Motor neuron (in vitro differentiated cells): Measurements from ENCODE around the gene LCAT. TPM values are rescaled to one million over a fixed set of nuclear protein-coding genes. Genes with fewer than 3 reads are reported as not detected.

ENCODE experiments used
- ATAC-seq, 8 experiments: fragments of 200-7000 bp; cut with Tn5 transposase; replicated peaks in 6 of 8; 2 replicates each; pipeline ENCODE4 v1.8.0; 2021; ENCODE audit warnings: mild to moderate bottlenecking in 8 of 8, moderate library complexity in 8 of 8
- H3K27ac ChIP-seq, 2 donors: fragments of 250-450 bp; sonication (Bioruptor Pico); 2 replicates each; pipeline ENCODE4 v1.9.0; 2021; ENCODE audit warnings: antibody characterized with exemption in 2 of 2, mild to moderate bottlenecking in 2 of 2, moderate library complexity in 1 of 2
- H3K4me1 ChIP-seq, 2 donors: fragments of 250-450 bp; sonication (Bioruptor Pico); replicated peaks in 1 of 2; 2 replicates each; pipeline ENCODE4 v1.6.1; 2021; ENCODE audit warnings: antibody characterized with exemption in 2 of 2, mild to moderate bottlenecking in 2 of 2, moderate library complexity in 1 of 2
- H3K4me3 ChIP-seq, 5 donors: fragments of 250-450 bp; sonication (Bioruptor Pico); 2 replicates each; pipeline ENCODE4 v1.9.0; 2021; ENCODE audit warnings: antibody characterized with exemption in 5 of 5, mild to moderate bottlenecking in 5 of 5, moderate library complexity in 4 of 5
- WGBS, 10 experiments: fragments of 450-650 bp; shearing (Covaris generic); methylation state at CpG; one replicate each; pipeline ENCODE4 v1.0.0; 2022; 5-methylcytosine and 5-hydroxymethylcytosine counted together
- in situ Hi-C, 9 experiments: fragments of 400-800 bp; cut with MboI; loops; one replicate each; pipeline ENCODE4 v1.15.0; 2021; ENCODE audit warnings: low sequenced_read_pairs in 9 of 9, low pct_unique_long_range_greater_than_20kb in 2 of 9; ENCODE audit not compliant: unreplicated experiment in 9 of 9
- total RNA-seq, 8 experiments: library from RNA; unstranded; fragments of 300-600 nt; gene quantifications; 2 replicates each; pipeline versions ENCODE4 v1.2.3 to v1.2.4, GENCODE V29; 2022

The LCAT gene
- total RNA-seq, 8 experiments from 2014 or later, result 3.2 to 20.0 (median 8.0) TPM

GRCh38 chr16:67965668-67966548 is 22.0 kb upstream of the LCAT start:
- Histone ChIP-seq H3K4me3 (no peak overlapping the region), H3K27ac (no peak overlapping the region), H3K4me1 (peaks cover 0 to 5% of the 10 kb centered on the region in 2 donors)
- 70 to 100% (median 90%) methylated on average over 1 to 5 of the region's 11 CpGs; no CpG with 5 or more reads in 4 of the 10 experiments for WGBS, 10 experiments
- ATAC-seq, result peak in 2 of 8 experiments; percentile 6 to 12
- in situ Hi-C loops, result no loop called here

DNA sequence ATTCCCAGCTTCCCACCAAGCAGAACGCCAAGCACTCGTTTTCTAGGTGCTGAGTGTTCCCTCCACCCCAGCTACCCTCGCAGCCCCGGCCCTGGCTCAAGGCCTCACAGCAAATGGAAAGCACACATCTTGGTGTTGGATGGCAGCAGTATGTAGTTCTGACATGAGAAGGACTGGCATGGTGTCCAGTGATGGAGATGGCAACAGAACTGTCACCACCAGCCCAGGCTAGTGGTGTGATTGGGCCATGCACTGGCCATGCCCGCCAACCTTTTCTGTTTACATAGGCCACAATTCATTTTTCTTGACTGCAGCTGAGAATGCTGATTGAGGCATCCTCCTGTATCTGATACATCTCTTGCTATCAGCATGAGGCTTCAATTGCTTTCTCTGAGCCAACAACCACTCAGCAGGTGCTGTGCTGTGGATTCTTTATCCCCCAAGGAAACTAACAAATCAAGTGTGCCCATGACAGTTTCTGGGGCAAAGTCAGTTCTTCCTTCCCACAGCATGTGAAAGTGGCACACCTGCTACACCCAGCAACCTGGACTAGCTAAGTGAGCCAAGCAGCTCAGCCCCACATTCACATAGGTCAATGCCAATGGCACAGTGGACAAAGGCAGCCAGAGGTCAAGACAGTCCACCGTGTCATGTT is 20.7 kb upstream of the LCAT start:
- no peak overlapping the region for H3K4me3 ChIP-seq
- in situ Hi-C loops, result no loop called here
- 60 to 95% (median 82%) methylated on average over 1 to 4 of the region's 6 CpGs; no CpG with 5 or more reads in 6 of the 10 experiments for WGBS, 10 experiments
- H3K4me1 ChIP-seq, result peaks cover 0 to 5% of the 10 kb centered on the region in 2 donors
- H3K27ac ChIP-seq, result no peak overlapping the region
- ATAC-seq, result no peak

- no peak overlapping the region for H3K27ac ChIP-seq
- peaks cover 0 to 3% of the 10 kb centered on the region in 2 donors for H3K4me1 ChIP-seq
- ATAC-seq, result no peak
- H3K4me3 ChIP-seq, result no peak overlapping the region
- WGBS, 10 experiments, result 20 to 100% (median 60%) methylated on average over 1 to 10 of the region's 32 CpGs; no CpG with 5 or more reads in 6 of the 10 experiments
- in situ Hi-C loops, result no loop called here
Measured at GRCh38 chr16:67963662-67964321, 19.9 kb upstream of the LCAT start.

- in situ Hi-C loops, result no loop called here
- Histone ChIP-seq H3K4me1 (peaks cover 0 to 3% of the 10 kb centered on the region in 2 donors), H3K27ac (no peak overlapping the region), H3K4me3 (no peak overlapping the region)
- no peak for ATAC-seq
- WGBS, 10 experiments, result 100% methylated on average over 1 of the region's 2 CpGs; no CpG with 5 or more reads in 7 of the 10 experiments
Measured at GRCh38 chr16:67963292-67963661, 19.4 kb upstream of the LCAT start.

- Histone ChIP-seq H3K4me3 (no peak overlapping the region), H3K27ac (no peak overlapping the region), H3K4me1 (peaks cover 0 to under 1% of the 10 kb centered on the region in 2 donors)
- ATAC-seq, result no peak
- 67 to 94% methylated on average over 1 to 5 of the region's 8 CpGs; no CpG with 5 or more reads in 8 of the 10 experiments for WGBS, 10 experiments
- in situ Hi-C loops, result no loop called here
Measured at GRCh38 chr16:67962135-67962534, 18.2 kb upstream of the LCAT start.

DNA sequence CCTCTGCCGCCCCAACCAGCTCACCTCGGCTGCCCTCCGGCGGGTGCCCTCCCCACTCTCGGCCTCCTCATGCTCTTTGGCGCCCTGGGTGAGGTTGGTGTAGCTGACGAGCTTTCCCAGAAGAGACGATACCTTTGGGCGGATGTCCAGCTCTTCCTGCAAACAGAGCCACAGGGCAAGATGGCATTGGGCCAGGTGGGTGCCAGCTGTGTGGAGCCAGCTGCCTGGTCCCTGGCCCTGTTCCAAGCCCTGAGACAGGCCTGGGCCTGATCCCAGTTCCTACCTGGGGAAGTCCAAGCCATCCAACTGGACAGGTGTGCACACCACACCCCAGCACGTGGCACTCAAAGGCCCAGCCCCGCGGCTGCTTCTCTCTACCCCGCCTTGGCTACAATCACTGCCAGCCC is 17.6 kb upstream of the LCAT start:
- no peak for ATAC-seq
- no peak overlapping the region for H3K4me3 ChIP-seq
- in situ Hi-C loops, result no loop called here
- no peak overlapping the region for H3K27ac ChIP-seq
- no peaks in the 10 kb centered on the region for H3K4me1 ChIP-seq
- 95 to 100% methylated on average over 4 to 5 of the region's 13 CpGs; no CpG with 5 or more reads in 8 of the 10 experiments for WGBS, 10 experiments

- in situ Hi-C loops, result no loop called here
- H3K27ac ChIP-seq, result no peak overlapping the region
- peak in 6 of 8 experiments; percentile 20 to 94 (median 58) for ATAC-seq
- no peaks in the 10 kb centered on the region for H3K4me1 ChIP-seq
- WGBS, 10 experiments, result 45 to 93% (median 80%) methylated on average over 1 to 5 of the region's 11 CpGs; no CpG with 5 or more reads in 5 of the 10 experiments
- no peak overlapping the region for H3K4me3 ChIP-seq
Measured at GRCh38 chr16:67959536-67960329, 15.8 kb upstream of the LCAT start.

- Histone ChIP-seq H3K27ac (no peak overlapping the region), H3K4me1 (no peaks in the 10 kb centered on the region), H3K4me3 (no peak overlapping the region)
- in situ Hi-C loops, result no loop called here
- 90 to 100% (median 93%) methylated on average over 1 to 6 of the region's 9 CpGs; no CpG with 5 or more reads in 5 of the 10 experiments for WGBS, 10 experiments
- no peak for ATAC-seq
Measured at GRCh38 chr16:67957622-67958021, 13.7 kb upstream of the LCAT start.

DNA sequence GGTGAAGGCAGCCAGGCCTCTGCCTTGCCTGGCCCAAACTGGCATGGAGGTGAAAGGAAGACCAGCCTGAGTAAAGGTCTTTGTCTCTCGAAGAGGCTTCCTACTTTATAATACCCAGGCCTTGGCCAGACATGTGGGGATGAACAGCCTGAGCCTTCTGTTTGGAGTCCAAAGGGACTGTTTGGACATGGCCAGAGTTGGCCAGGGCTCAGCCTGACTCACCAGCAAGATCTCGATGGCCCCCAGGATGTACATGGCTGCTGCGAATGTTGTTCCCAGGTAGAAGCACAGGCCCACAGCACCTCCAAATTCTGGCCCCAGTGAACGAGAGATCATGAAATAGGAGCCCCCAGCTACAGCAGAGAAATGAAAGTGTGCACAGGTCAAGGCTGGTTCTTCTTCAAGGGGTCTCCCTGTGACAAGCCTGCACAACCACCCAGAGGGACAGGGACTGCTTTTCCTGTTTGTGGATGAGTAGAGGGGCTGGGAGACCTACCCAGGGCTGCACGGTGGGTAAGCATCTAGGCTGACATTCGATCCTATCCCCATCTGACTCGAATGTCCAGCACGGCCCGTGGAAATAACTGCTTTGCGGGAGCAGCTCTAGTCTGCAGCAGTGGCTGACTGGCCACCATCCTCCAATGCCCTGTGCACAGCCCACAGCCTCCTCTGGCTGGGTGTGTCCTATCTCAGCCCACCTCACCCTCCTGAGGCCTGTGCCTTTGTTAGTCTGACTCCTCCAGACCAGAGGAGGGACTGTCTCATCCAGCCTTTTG is 10.7 kb upstream of the LCAT start:
- 47 to 100% (median 91%) methylated on average over 1 to 6 of the region's 10 CpGs; no CpG with 5 or more reads in 4 of the 10 experiments for WGBS, 10 experiments
- Histone ChIP-seq H3K27ac (no peak overlapping the region), H3K4me3 (no peak overlapping the region), H3K4me1 (no peaks in the 10 kb centered on the region)
- in situ Hi-C loops, result no loop called here
- ATAC-seq, result no peak

DNA sequence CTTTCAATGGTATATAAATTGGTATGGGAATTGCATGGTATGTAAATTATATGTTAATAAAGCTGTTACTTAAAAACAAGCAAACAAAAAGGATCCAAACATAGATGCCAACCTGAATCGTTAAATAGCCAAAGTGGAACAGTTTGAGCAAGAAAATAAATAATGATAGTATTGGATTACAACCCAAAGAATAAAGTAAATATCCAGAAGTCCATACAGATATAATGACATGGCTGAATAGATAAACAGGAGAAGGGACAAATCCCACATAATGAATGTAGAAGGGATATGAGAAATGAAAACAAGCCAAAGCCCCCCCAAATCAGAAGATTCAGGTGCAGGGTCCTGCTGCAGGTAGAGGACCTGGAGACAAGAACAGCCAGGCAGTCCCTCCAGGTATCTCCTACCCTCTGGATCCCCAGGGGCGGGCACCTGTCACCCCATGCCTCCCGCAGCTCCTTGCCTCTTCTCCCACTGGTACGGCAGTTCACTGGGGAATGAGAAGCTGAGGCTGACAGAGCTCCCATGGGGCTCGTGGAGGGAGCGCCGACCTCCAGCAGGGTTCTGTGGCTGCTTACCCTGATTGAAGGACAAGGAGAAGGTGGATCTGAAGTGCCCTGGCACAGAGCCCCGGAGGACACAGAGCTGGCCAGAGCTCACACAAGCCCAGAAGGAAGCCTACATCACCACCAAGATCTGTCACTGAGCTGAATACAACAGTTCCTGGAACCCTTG is 9.9 kb upstream of the LCAT start:
- no peaks in the 10 kb centered on the region for H3K4me1 ChIP-seq
- H3K4me3 ChIP-seq, result no peak overlapping the region
- WGBS, 10 experiments, result 70 to 100% (median 96%) methylated on average over 1 to 6 of the region's 8 CpGs
- H3K27ac ChIP-seq, result no peak overlapping the region
- no peak for ATAC-seq
- in situ Hi-C loops, result no loop called here

GRCh38 chr16:67951485-67951884 is 7.6 kb upstream of the LCAT start:
- ATAC-seq, result peak in 2 of 8 experiments; percentile 40 to 46
- Histone ChIP-seq H3K4me3 (no peak overlapping the region), H3K4me1 (no peaks in the 10 kb centered on the region), H3K27ac (no peak overlapping the region)
- 80 to 100% (median 100%) methylated on average over 1 to 2 of the region's 12 CpGs; no CpG with 5 or more reads in 7 of the 10 experiments for WGBS, 10 experiments
- in situ Hi-C loops, result no loop called here
